Activated CD4-positive, CD25-positive, alpha-beta regulatory T cell treated with anti-CD3 and anti-CD28 coated beads, Interleukin-2, amount 50 U/mL, for 16 hours (primary cell): ENCODE data around the gene YBEY.

Experiments
- DNase-seq: peaks from one replicate; pipeline ENCODE4 v3.0.0-alpha.2; 2020; ENCODE audit warnings: low read depth, low spot score

YBEY gene

GRCh38 chr21:46264046-46264689 is 22.0 kb upstream of the YBEY start:
- DNase-seq = no peak

GRCh38 chr21:46264690-46265144 is 21.4 kb upstream of the YBEY start:
- DNase-seq = no peak

DNA sequence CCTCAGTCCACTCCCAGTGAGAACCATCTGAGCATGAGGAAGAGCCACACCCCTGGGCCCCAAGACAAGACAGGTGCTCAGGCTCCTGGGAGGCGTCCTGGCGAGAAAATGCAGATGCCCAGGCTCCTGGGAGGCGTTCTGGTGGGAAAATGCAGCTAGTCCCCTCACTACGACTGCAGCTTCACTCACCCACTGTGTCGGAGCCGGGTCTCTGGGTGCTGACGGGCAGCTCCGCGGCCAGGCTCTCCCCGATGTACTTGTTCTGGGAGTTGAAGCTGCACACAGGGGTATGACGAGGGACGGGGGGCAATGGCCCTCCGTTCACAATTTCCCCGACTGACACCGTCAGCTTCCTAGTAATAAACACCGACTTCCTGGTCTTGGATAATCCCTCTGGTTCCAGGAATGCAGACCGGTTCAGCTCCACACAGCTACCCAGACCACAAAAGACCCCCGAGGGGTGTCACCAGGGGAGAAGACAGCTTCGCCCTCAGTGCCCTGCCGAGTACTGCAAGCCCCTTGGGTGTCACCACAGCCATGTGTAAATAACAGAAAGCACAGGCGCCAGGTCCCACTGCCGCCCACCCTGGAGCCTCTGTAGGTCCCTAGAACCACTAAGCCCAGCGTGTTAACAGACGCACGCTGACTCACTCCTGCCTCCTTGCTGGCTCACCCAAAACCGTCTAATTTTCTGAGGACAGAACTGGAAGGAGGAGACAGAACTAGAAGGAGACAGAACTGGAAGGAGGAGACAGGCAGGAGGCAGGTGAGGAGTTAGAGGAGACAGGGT is 20.2 kb upstream of the YBEY start:
- no peak for DNase-seq

- DNase-seq = no peak
Observed at GRCh38 chr21:46266946-46267345, 19.2 kb upstream of the YBEY start.

- DNase-seq = no peak
Observed at GRCh38 chr21:46268371-46268770, 17.8 kb upstream of the YBEY start.

DNA sequence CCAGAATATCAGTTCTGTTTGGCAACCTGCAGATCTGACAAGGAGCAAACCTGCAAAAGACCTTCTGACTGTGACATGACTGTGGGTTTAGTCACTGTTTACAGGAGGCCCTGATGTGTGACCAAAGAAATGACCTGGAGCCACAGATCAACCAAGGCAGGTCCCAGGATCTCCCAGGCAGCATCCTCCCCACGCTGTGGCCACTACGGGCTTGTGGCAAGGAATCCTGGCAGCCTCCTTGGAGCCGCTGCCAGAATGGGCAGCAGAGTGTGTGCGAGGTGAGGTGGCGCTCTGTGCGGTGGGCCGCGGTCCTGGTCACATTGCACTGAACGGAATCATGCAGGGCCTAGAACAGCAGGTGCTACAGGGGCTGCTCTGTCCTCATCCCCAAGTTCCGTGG is 16.7 kb upstream of the YBEY start:
- no peak for DNase-seq

DNA sequence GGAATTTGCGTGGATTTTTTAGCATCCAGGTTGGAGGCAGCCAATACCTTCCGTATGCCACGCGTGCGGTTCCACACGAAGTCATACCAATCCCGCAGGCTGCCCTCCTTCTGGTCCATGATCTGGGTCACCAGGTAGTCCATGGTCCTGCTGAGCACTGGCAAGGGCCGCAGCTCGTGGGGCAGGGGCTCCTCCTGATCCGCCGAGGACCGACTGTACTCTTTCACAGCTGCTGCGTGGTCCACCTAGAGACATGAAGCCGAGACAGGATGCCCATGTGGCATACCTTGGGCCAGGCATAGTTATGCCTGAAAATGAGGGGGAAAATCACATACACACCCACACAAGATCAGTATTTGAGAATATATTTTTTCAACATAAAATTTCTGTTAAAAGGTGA is 12.8 kb upstream of the YBEY start:
- no peak for DNase-seq

DNA sequence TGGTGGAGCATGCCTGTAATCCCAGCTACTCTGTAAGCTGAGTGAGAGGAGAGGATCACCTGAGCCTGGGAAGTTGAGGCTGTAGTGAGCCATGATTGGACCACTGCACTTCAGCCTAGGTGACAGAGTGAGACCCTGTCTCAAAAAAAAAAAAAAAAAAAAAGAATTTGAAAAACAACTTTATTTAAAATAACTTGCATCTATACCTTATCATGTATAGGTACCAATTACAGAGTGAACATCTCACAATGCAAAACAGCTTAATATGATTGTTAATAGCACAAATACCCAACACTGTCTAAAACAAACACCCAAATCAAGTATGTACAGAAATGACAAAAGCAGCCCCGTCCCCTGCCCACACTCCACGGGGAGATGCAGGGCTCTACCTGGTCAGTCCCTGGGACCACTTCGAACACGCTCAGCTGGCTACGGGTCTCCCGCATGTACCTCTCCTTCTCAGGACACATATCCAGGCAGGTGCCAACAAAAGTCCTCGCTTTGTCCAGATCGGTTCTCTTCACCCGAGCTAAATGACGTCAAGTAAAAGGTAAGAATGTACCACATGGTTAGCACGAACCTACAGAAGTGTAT is 11.2 kb upstream of the YBEY start:
- no peak for DNase-seq

GRCh38 chr21:46284077-46284644 is 2.0 kb upstream of the YBEY start:
- DNase-seq = no peak

- DNase-seq = no peak
Observed at GRCh38 chr21:46284733-46285132, 1.4 kb upstream of the YBEY start.

- no peak for DNase-seq
Observed at GRCh38 chr21:46285206-46285661, 908 bp upstream of the YBEY start, which contains the start of gene MCM3AP. MCM3AP (minus strand) TSS chr21:46285611; CDS start chr21:46285286, 325 bp downstream.

- DNase-seq = no peak
Observed at GRCh38 chr21:46286648-46287002, 483 bp downstream of the YBEY start.

- DNase-seq = no peak
Observed at GRCh38 chr21:46287541-46287940, 1.4 kb downstream of the YBEY start.

- DNase-seq = no peak
Observed at GRCh38 chr21:46289655-46290179, 3.6 kb downstream of the YBEY start.

- DNase-seq = no peak
Observed at GRCh38 chr21:46291561-46291960, 5.4 kb downstream of the YBEY start.

- no peak for DNase-seq
Observed at GRCh38 chr21:46294647-46295176, 8.6 kb downstream of the YBEY start.

- no peak for DNase-seq
Observed at GRCh38 chr21:46295177-46295770, 9.1 kb downstream of the YBEY start.

- no peak for DNase-seq
Observed at GRCh38 chr21:46295996-46296752, 10.0 kb downstream of the YBEY start.

DNA sequence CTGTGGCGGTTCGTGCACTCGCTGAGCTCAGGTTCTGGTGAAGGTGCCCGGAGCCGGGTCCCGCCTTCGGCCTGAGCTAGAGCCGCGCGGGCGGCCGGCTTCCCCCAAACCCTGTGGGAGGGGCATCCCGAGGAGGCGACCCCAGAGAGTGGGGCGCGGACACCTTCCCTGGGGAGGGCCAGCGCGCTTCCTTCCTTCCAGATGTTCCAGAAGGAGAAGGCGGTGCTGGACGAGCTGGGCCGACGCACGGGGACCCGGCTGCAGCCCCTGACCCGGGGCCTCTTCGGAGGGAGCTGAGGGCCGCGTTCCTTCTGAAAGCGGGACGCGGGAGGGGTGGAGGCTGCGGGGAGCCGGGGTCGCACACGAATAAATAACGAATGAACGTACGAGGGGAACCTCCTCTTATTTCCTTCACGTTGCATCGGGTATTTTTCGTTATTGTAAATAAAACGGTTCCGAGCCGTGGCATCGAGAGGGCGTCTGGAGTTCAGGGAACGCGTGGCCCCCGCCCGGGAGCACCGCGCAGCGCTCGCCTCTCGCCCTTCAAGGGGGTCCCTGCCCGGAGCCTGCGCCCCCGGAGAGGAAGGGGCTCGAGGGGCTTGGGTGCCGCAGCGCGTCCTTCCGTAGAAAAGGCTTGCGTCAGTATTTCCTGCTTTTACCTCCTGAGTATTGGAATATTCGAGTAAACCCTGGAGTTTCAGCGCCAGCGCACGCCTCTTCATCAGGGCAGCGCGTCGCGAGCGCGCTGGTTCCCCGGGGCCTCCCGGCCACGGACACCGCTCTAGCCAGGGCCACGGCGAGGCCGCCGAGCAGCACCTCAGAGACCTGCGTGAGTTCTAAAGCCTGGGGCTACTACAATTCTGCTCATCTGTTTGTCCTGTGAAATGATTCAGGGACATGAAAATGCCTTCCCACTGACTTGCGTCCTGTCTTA is 11.5 kb downstream of the YBEY start:
- no peak for DNase-seq

- DNase-seq = no peak
Observed at GRCh38 chr21:46299167-46299566, 13.0 kb downstream of the YBEY start.
